SK-N-MC (cell line): Measurements from ENCODE around the gene FARS2.

Source experiments
- EZH2 ChIP-seq: fragments of 200-600 bp; sonication (generic); IDR thresholded peaks from one replicate; pipeline ENCODE4 v1.6.1; 2017; ENCODE audit warnings: antibody characterized with exemption
- FOXP2 ChIP-seq: optimal IDR thresholded peaks from 2 replicates; pipeline ENCODE3; 2011; ENCODE audit warnings: mild to moderate bottlenecking, moderate library complexity; ENCODE audit not compliant: insufficient read depth; ENCODE audit errors: extremely low read length, control extremely low read depth
- POLR2AphosphoS5 ChIP-seq: IDR thresholded peaks from 2 replicates; pipeline ENCODE4 v1.6.1; 2012; ENCODE audit warnings: mild to moderate bottlenecking, low read depth, low read length, borderline replicate concordance

DNA sequence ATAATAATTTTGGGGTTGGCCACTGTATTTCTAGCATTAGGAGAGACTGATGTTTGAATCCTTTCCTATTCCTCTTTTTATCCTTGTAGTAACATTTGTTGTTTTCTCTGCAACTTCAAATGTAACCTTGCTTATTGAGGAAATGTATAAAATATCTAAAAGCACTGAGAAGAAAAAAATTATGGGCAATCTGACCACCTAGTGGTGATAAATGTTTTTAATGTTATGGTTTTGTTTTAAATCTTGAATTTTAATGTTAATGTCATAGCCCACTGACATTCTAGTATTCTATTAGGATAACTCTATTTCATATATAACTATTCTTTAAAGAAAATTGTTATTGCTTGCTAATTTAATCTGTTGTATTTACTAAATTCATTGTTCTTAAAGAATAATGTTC is 134.4 kb downstream of the FARS2 start:
- TF ChIP-seq POLR2AphosphoS5 = no peak
- TF ChIP-seq EZH2 = no peak
- no peak for TF ChIP-seq FOXP2
